Tibial nerve (tissue), 4 donors: ENCODE data around the gene BLNK. TPM values are rescaled to one million over a fixed set of nuclear protein-coding genes. Genes with fewer than 3 reads are reported as not detected.

Source experiments
- DNase-seq, 2 donors: peaks; one replicate each; pipeline ENCODE4 v3.0.0-alpha.2; 2019; ENCODE audit warnings: low spot score in 2 of 2
- H3K27ac ChIP-seq, 4 donors: fragments of 200-600 bp; sonication (generic) in 3 of 4; one replicate each; pipeline ENCODE4 v1.5.1; 2017 to 2019; ENCODE audit warnings: mild to moderate bottlenecking in 1 of 4
- H3K27me3 ChIP-seq, 2 donors: fragments of 200-600 bp; sonication (generic) in 1 of 2; one replicate each; pipeline versions ENCODE4 v1.5.1 to v1.6.0; 2017 to 2019
- H3K36me3 ChIP-seq, 3 donors: fragments of 200-600 bp; sonication (generic); one replicate each; pipeline ENCODE4 v1.5.1; 2018 to 2019
- H3K4me1 ChIP-seq, 4 donors: fragments of 200-600 bp; sonication (generic) in 3 of 4; one replicate each; pipeline ENCODE4 v1.5.1; 2017 to 2019
- H3K4me3 ChIP-seq, 4 donors: fragments of 200-600 bp; sonication (generic) in 3 of 4; one replicate each; pipeline ENCODE4 v1.5.1; 2017 to 2019; ENCODE audit warnings: mild to moderate bottlenecking in 1 of 4, moderate library complexity in 1 of 4
- H3K9me3 ChIP-seq, 4 donors: fragments of 200-600 bp; sonication (generic) in 3 of 4; one replicate each; pipeline ENCODE4 v1.5.1; 2017 to 2019
- CTCF ChIP-seq, 5 experiments: fragments of 200-600 bp in 3 of 5; fragments of 450-650 bp in 2 of 5; sonication (generic) in 3 of 5; IDR thresholded peaks; one replicate each; pipeline ENCODE4 v1.5.1; 2016 to 2019; ENCODE audit warnings: antibody characterized with exemption in 5 of 5, mild to moderate bottlenecking in 3 of 5, moderate library complexity in 2 of 5
- EP300 ChIP-seq, 2 donors: sonication (generic); formaldehyde crosslinking; IDR thresholded peaks; one replicate each; pipeline ENCODE4 v1.6.1; 2017; ENCODE audit warnings: antibody characterized with exemption in 2 of 2, mild to moderate bottlenecking in 1 of 2
- POLR2A ChIP-seq, 2 donors: fragments of 450-650 bp; IDR thresholded peaks; one replicate each; pipeline ENCODE4 v1.6.1; 2017; ENCODE audit warnings: antibody characterized with exemption in 2 of 2, mild to moderate bottlenecking in 2 of 2, moderate library complexity in 2 of 2
- WGBS, 2 donors: methylation state at CpG; one replicate each; pipeline ENCODE4 v1.1.5; 2018; 5-methylcytosine and 5-hydroxymethylcytosine counted together
- total RNA-seq, 4 donors: library from RNA; depleted of rRNA; stranded (reverse); fragments of >200 nt; gene quantifications; one replicate each; pipeline ENCODE4 v1.1.0, GENCODE V29; 2016

Gene BLNK
- total RNA-seq, 4 donors from 2014 or later: 0.59 to 16.4 (median 6.4) TPM

- H3K4me3 ChIP-seq: no peak within 1 kb of the TSS
- no peak within 1 kb of the TSS for H3K27ac ChIP-seq
- peaks cover 0 to 9% of the 10 kb centered on the region in 2 donors for H3K27me3 ChIP-seq
- H3K4me1 ChIP-seq: no peaks in the 10 kb centered on the region
- no peak for DNase-seq
- TF ChIP-seq EP300 (IDR thresholded peaks at IDR 0.05) (no peak), POLR2A (IDR thresholded peaks at IDR 0.05) (no peak), CTCF (IDR thresholded peaks at IDR 0.05) (no peak)
- no peaks in the 10 kb centered on the region for H3K9me3 ChIP-seq
- no peaks in the 10 kb centered on the region for H3K36me3 ChIP-seq
- 87 to 91% methylated on average over 8 of the region's 8 CpGs for WGBS, 2 donors
These were observed 32.9 kb upstream of the BLNK start, which contains the start of gene DNTT for GRCh38 chr10:96304230-96304629. Gene DNTT, plus strand, starts transcription at chr10:96304434. Its CDS starts 64 bp downstream, at chr10:96304498.

GRCh38 chr10:96301616-96302015 is 30.2 kb upstream of the BLNK start:
- Histone ChIP-seq H3K36me3 (no peaks in the 10 kb centered on the region), H3K27me3 (peaks cover 0 to 9% of the 10 kb centered on the region in 2 donors), H3K4me3 (no peak overlapping the region), H3K9me3 (no peaks in the 10 kb centered on the region), H3K27ac (no peak overlapping the region), H3K4me1 (no peaks in the 10 kb centered on the region)
- DNase-seq: no peak
- 20 to 47% methylated on average over 1 of the region's 1 CpG for WGBS, 2 donors
- TF ChIP-seq CTCF (IDR thresholded peaks at IDR 0.05) (no peak), EP300 (IDR thresholded peaks at IDR 0.05) (no peak)

- no peaks in the 10 kb centered on the region for H3K4me1 ChIP-seq
- peak overlapping the region in 1 of 4 donors; percentile 8 for H3K4me3 ChIP-seq
- WGBS, 2 donors: 52 to 59% methylated on average over 5 of the region's 5 CpGs
- peaks cover 0 to 9% of the 10 kb centered on the region in 2 donors for H3K27me3 ChIP-seq
- no peak for TF ChIP-seq EP300 (IDR thresholded peaks at IDR 0.05)
- TF ChIP-seq POLR2A (IDR thresholded peaks at IDR 0.05): no peak
- TF ChIP-seq CTCF (IDR thresholded peaks at IDR 0.05): no peak
- H3K27ac ChIP-seq: no peak overlapping the region
- no peaks in the 10 kb centered on the region for H3K9me3 ChIP-seq
- H3K36me3 ChIP-seq: no peaks in the 10 kb centered on the region
- DNase-seq: no peak
These were observed 28.0 kb upstream of the BLNK start for GRCh38 chr10:96299383-96299782.

GRCh38 chr10:96298362-96298761 is 27.0 kb upstream of the BLNK start:
- H3K4me1 ChIP-seq: no peaks in the 10 kb centered on the region
- H3K36me3 ChIP-seq: no peaks in the 10 kb centered on the region
- H3K27ac ChIP-seq: no peak overlapping the region
- no peaks in the 10 kb centered on the region for H3K9me3 ChIP-seq
- 80 to 82% methylated on average over 3 of the region's 3 CpGs for WGBS, 2 donors
- no peak for DNase-seq
- H3K4me3 ChIP-seq: no peak overlapping the region
- H3K27me3 ChIP-seq: peaks cover 0 to 9% of the 10 kb centered on the region in 2 donors
- TF ChIP-seq CTCF (IDR thresholded peaks at IDR 0.05): no peak
- no peak for TF ChIP-seq POLR2A (IDR thresholded peaks at IDR 0.05)
- TF ChIP-seq EP300 (IDR thresholded peaks at IDR 0.05): no peak

GRCh38 chr10:96297486-96297885 is 26.1 kb upstream of the BLNK start:
- Histone ChIP-seq H3K4me1 (no peaks in the 10 kb centered on the region), H3K27ac (no peak overlapping the region), H3K36me3 (no peaks in the 10 kb centered on the region), H3K9me3 (no peaks in the 10 kb centered on the region), H3K4me3 (no peak overlapping the region), H3K27me3 (peaks cover 0 to 9% of the 10 kb centered on the region in 2 donors)
- WGBS, 2 donors: 78 to 87% methylated on average over 2 of the region's 2 CpGs
- no peak for TF ChIP-seq CTCF (IDR thresholded peaks at IDR 0.05)
- TF ChIP-seq EP300 (IDR thresholded peaks at IDR 0.05): no peak
- TF ChIP-seq POLR2A (IDR thresholded peaks at IDR 0.05): no peak
- DNase-seq: no peak
